ENCODE data around the gene EPHB6. TPM values are rescaled to one million over a fixed set of nuclear protein-coding genes. Genes with fewer than 3 reads are reported as not detected.

The EPHB6 gene
- polyA plus RNA-seq, 1 of the 3 experiments (the other 2 are of a cell fraction) = 1.8 TPM

GRCh38 chr7:142878315-142878714, 23.4 kb downstream of the EPHB6 start:
- H3K9ac ChIP-seq = no peak overlapping the region
- ChIA-PET CTCF (interaction anchor here (1.1 to 10.7 kb wide), 2 partner anchors 10 to 337 kb away, joined by 3 to 120 read pairs; no protein-coding TSS in a partner anchor), POLR2A (no interaction called here)
- H3F3A ChIP-seq (replicated peaks; ENCODE audit: insufficient read depth) = no peaks in the 10 kb centered on the region
- H3K4me3 ChIP-seq (ENCODE audit: low read depth in 2 of 2, low read length in 1 of 2) = no peak overlapping the region
- 45% methylated on average over 3 of the region's 3 CpGs for WGBS (ENCODE audit: low lambda C conversion rate)
- no peak overlapping the region for H3K4me2 ChIP-seq
- no peaks in the 10 kb centered on the region for H3K9me3 ChIP-seq
- no peak overlapping the region for H2AFZ ChIP-seq (ENCODE audit: low read depth)
- H3K4me1 ChIP-seq (ENCODE audit: control insufficient read depth in 1 of 2, insufficient read depth in 2 of 2, low read depth in 1 of 2, low read length in 1 of 2) = no peaks in the 10 kb centered on the region
- no peak for DNase-seq
- H3K79me2 ChIP-seq (ENCODE audit: insufficient read depth) = no peaks in the 10 kb centered on the region
- H3K9me2 ChIP-seq = no peaks in the 10 kb centered on the region
- H3K27ac ChIP-seq (ENCODE audit: low read depth in 2 of 2, low read length in 1 of 2) = no peak overlapping the region
- no peaks in the 10 kb centered on the region for H3K36me3 ChIP-seq (replicated peaks in 1 of 2; ENCODE audit: control insufficient read depth in 1 of 2, insufficient read depth in 2 of 2, low read length in 1 of 2)
- H3K27me3 ChIP-seq (ENCODE audit: insufficient read depth) = peaks cover 75% of the 10 kb centered on the region; the same call in 1 of the 2 replicates
- TF ChIP-seq USF2 (IDR thresholded peaks at IDR 0.05; ENCODE audit: borderline replicate concordance, low read depth, low read length) = no peak
- no peak for TF ChIP-seq RAD21 (IDR thresholded peaks at IDR 0.05; ENCODE audit: low read length)
- TF ChIP-seq EZH2phosphoT487 (IDR thresholded peaks at IDR 0.05; ENCODE audit: borderline replicate concordance, low read depth) = no peak
- TF ChIP-seq GATA2 (CRISPR knock-in tag; IDR thresholded peaks at IDR 0.05) = no peak
- TF ChIP-seq CHD2 (IDR thresholded peaks at IDR 0.05; ENCODE audit: low read length, partially characterized antibody) = no peak
- no peak for TF ChIP-seq MXI1 (IDR thresholded peaks at IDR 0.05; ENCODE audit: low read depth, low read length)
- TF ChIP-seq TEAD4 (IDR thresholded peaks at IDR 0.05; ENCODE audit: borderline replicate concordance, insufficient read depth) = no peak
- TF ChIP-seq USF1 (IDR thresholded peaks at IDR 0.05; ENCODE audit: borderline replicate concordance, low read depth) = no peak
- no peak for TF ChIP-seq ELF1 (IDR thresholded peaks at IDR 0.05)
- TF ChIP-seq, protein P1, sequence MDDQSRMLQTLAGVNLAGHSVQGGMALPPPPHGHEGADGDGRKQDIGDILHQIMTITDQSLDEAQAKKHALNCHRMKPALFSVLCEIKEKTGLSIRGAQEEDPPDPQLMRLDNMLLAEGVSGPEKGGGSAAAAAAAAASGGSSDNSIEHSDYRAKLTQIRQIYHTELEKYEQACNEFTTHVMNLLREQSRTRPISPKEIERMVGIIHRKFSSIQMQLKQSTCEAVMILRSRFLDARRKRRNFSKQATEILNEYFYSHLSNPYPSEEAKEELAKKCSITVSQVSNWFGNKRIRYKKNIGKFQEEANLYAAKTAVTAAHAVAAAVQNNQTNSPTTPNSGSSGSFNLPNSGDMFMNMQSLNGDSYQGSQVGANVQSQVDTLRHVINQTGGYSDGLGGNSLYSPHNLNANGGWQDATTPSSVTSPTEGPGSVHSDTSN (IDR thresholded peaks at IDR 0.05) = no peak
- TF ChIP-seq SMC3 (IDR thresholded peaks at IDR 0.05; ENCODE audit: low read depth, low read length) = no peak
- no peak for TF ChIP-seq TAF1 (IDR thresholded peaks at IDR 0.05; ENCODE audit: borderline replicate concordance, low read depth, low read length)
- TF ChIP-seq YY1 (IDR thresholded peaks at IDR 0.05; ENCODE audit: low read depth) = no peak
- no peak for TF ChIP-seq POLR2AphosphoS5 (IDR thresholded peaks at IDR 0.05; ENCODE audit: low read depth, low read length)
- TF ChIP-seq, protein P2, sequence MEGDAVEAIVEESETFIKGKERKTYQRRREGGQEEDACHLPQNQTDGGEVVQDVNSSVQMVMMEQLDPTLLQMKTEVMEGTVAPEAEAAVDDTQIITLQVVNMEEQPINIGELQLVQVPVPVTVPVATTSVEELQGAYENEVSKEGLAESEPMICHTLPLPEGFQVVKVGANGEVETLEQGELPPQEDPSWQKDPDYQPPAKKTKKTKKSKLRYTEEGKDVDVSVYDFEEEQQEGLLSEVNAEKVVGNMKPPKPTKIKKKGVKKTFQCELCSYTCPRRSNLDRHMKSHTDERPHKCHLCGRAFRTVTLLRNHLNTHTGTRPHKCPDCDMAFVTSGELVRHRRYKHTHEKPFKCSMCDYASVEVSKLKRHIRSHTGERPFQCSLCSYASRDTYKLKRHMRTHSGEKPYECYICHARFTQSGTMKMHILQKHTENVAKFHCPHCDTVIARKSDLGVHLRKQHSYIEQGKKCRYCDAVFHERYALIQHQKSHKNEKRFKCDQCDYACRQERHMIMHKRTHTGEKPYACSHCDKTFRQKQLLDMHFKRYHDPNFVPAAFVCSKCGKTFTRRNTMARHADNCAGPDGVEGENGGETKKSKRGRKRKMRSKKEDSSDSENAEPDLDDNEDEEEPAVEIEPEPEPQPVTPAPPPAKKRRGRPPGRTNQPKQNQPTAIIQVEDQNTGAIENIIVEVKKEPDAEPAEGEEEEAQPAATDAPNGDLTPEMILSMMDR (IDR thresholded peaks at IDR 0.05) = no peak
- TF ChIP-seq, protein P3, sequence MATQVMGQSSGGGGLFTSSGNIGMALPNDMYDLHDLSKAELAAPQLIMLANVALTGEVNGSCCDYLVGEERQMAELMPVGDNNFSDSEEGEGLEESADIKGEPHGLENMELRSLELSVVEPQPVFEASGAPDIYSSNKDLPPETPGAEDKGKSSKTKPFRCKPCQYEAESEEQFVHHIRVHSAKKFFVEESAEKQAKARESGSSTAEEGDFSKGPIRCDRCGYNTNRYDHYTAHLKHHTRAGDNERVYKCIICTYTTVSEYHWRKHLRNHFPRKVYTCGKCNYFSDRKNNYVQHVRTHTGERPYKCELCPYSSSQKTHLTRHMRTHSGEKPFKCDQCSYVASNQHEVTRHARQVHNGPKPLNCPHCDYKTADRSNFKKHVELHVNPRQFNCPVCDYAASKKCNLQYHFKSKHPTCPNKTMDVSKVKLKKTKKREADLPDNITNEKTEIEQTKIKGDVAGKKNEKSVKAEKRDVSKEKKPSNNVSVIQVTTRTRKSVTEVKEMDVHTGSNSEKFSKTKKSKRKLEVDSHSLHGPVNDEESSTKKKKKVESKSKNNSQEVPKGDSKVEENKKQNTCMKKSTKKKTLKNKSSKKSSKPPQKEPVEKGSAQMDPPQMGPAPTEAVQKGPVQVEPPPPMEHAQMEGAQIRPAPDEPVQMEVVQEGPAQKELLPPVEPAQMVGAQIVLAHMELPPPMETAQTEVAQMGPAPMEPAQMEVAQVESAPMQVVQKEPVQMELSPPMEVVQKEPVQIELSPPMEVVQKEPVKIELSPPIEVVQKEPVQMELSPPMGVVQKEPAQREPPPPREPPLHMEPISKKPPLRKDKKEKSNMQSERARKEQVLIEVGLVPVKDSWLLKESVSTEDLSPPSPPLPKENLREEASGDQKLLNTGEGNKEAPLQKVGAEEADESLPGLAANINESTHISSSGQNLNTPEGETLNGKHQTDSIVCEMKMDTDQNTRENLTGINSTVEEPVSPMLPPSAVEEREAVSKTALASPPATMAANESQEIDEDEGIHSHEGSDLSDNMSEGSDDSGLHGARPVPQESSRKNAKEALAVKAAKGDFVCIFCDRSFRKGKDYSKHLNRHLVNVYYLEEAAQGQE (IDR thresholded peaks at IDR 0.05; ENCODE audit: low read depth, low read length) = no peak
- no peak for TF ChIP-seq RCOR1 (IDR thresholded peaks at IDR 0.05; ENCODE audit: low read length)
- no peak for TF ChIP-seq IRF3 (IDR thresholded peaks at IDR 0.05; ENCODE audit: low read depth, low read length)
- H4K20me1 ChIP-seq (ENCODE audit: insufficient read depth) = no peaks in the 10 kb centered on the region
